ENCODE data around the gene C14orf180.

DNA sequence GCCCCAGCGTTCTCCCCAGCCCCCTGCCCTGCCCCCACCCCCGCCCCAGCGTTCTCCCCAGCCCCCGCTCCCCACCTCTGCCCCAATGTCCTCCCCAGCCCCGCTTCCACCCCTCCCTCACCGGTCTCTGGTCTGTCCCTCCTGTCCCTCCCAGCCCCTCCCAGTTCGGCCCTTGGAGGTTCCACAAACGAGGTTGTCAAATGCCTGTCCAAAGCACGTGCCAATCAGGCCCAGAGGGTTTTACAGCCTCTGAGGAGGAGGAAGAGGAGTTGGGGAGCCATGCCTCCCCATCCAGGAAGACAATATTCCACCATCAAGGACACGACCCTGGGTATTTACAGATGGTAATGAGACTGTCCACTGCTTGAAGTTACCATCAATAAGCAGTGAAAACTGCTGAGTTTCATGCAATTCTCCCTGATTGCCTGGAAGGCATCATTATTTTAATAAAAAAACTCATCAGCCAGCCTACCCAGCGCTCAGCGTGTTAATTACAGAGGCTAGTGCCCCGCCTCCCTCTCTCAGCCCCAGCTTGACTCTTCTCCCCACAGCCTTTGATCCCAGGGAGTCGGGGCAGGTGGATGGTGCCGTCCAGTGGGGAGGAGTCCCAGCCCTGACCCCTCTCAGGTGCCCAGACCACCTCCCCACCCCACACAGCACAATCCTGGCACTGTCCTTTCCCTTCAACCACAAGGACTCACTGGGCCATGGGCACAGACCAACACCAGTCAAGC lies 30.6 kb upstream of the C14orf180 start:
- TF ChIP-seq, protein P1, sequence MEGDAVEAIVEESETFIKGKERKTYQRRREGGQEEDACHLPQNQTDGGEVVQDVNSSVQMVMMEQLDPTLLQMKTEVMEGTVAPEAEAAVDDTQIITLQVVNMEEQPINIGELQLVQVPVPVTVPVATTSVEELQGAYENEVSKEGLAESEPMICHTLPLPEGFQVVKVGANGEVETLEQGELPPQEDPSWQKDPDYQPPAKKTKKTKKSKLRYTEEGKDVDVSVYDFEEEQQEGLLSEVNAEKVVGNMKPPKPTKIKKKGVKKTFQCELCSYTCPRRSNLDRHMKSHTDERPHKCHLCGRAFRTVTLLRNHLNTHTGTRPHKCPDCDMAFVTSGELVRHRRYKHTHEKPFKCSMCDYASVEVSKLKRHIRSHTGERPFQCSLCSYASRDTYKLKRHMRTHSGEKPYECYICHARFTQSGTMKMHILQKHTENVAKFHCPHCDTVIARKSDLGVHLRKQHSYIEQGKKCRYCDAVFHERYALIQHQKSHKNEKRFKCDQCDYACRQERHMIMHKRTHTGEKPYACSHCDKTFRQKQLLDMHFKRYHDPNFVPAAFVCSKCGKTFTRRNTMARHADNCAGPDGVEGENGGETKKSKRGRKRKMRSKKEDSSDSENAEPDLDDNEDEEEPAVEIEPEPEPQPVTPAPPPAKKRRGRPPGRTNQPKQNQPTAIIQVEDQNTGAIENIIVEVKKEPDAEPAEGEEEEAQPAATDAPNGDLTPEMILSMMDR (conservative IDR thresholded peaks at IDR 0.05 in 1 of 2, IDR thresholded peaks at IDR 0.05 in 1 of 2; ENCODE audit: extremely low read depth in 1 of 2, insufficient read depth in 1 of 2, low read depth in 1 of 2, low read length in 2 of 2), result no peak
- no peak for TF ChIP-seq EZH2 (IDR thresholded peaks at IDR 0.05; ENCODE audit: borderline replicate concordance, low read length)
